ENCODE measurements around the gene NFIA.

GRCh38 chr1:61453111-61453961 is 371.0 kb downstream of the NFIA start:
- TF ChIP-seq CTCF (conservative IDR thresholded peaks at IDR 0.05 in 1 of 2, IDR thresholded peaks at IDR 0.05 in 1 of 2; ENCODE audit: extremely low read depth in 1 of 2, insufficient read depth in 1 of 2, low read depth in 1 of 2, low read length in 2 of 2) = peak; percentile 88 to 91
- no peak for TF ChIP-seq EZH2 (IDR thresholded peaks at IDR 0.05; ENCODE audit: borderline replicate concordance, low read length)
